Measurements from ENCODE around the gene ADPRH. TPM values are rescaled to one million over a fixed set of nuclear protein-coding genes. Genes with fewer than 3 reads are reported as not detected.
"Not testable (repeated sequence)": the region's sequence is repeated elsewhere in the genome, so short reads cannot be mapped to it uniquely, and the experiment has no call there.

ADPRH gene
- total RNA-seq = 12.2 TPM
- long read RNA-seq, transcript ADPRH-205 (4 exons, 1,501 nt) = minor isoform, 20 of 51 reads
- long read RNA-seq, transcript ADPRH-201 (5 exons, 3,439 nt) = major isoform, 21 of 51 reads
- long read RNA-seq, partial matches to known transcripts = 4 of 51 reads
- long read RNA-seq, other reads (novel, unspliced or antisense) = 5 of 51 reads

DNA sequence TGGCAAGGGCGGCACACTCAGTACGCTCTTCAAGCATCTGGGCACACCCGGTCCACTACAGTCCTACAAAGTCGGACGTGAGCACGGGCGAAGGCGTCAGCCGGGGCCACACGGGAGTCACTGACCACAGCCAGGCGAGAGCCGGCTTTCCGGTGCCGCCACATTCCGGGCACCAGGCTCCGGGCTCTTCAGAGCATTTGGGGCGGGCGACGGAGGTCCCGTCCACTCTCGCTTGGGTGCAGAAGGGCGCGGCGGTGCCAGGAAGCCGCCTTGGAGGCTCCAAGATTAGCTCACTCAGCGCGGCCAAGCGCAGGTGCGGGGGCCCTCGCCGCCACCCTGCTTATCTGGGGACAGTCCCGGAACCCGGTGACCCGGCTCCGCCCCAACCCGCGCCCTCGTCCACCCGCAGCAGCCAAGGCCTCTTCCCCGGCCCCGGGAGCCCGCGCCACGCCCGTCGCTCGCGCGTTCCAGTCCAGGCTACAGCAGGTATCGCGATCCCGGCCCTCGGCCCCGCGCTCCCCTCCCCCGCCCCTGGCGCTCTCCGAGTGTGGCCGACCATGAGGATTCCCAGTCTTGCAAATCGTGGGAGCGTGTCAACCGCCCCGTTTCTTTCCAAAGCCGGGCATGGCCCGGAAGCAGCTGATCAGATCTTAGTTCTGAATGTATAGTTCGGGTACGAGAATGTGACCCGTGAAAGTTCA is at the start of gene ADPRH:
Gene ADPRH (plus strand): TSS at position 127 of the 701 bp plus-strand sequence. CDS start 2,678 bp downstream, outside the sequence.
- DNase-seq (peak; percentile 91), ATAC-seq (ENCODE audit: poor library complexity) (peak; percentile 96)
- intact Hi-C loops (cut with DNase I) = no loop called here

DNA sequence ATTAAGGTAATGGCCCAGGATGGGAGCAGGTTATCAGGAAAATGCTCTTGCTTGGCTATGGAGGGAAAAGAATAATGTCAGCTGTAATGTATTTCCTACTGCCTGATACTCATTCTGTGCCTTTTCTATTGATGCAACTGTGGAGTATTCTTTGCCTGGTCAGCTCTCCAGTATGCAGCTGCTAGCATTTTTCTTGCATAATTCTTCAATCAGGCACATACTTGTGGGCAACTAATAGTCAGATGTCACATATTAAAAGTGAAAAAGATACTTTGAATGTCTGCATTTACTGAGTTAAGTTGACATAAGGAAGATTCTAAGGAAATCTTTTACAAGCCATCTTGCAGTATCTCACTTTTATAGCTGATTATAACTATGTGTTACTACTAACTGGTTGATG is 49.4 kb upstream of the ADPRH start:
- DNase-seq (no peak), ATAC-seq (ENCODE audit: poor library complexity) (no peak)
- intact Hi-C loops (cut with DNase I) = loop anchor here (10.0 kb wide), 1 partner anchor 155 kb away; no protein-coding TSS in a partner anchor

DNA sequence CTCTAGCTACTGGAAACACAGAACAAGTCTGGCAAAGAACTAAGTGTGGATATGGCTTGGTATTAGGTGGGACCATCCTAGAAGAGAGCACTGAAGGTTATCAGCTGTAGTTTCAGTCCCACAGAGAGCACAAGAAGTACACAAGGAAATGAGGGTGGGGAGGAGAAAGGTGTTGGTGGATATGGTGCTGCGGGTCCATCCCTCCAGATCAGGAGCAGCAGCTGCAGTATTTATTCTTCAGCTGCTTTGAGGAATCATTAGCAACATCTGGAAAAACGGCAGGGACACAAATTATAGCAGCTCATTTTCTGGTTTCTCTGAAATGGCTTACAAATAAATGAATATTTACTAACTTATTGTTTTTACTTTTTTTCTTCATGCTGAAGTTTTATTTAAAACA is 48.8 kb upstream of the ADPRH start:
- intact Hi-C loops (cut with DNase I) = no loop called here
- DNase-seq (no peak), ATAC-seq (ENCODE audit: poor library complexity) (no peak)

GRCh38 chr3:119531151-119531550 is 48.1 kb upstream of the ADPRH start:
- ATAC-seq (ENCODE audit: poor library complexity) (no peak), DNase-seq (no peak)
- intact Hi-C loops (cut with DNase I) = no loop called here

GRCh38 chr3:119534296-119534695 is 45.0 kb upstream of the ADPRH start:
- intact Hi-C loops (cut with DNase I) = no loop called here
- ATAC-seq (ENCODE audit: poor library complexity) = no peak
- DNase-seq = no peak

GRCh38 chr3:119536757-119537156 is 42.5 kb upstream of the ADPRH start:
- intact Hi-C loops (cut with DNase I) = no loop called here
- no peak for DNase-seq
- no peak for ATAC-seq (ENCODE audit: poor library complexity)

GRCh38 chr3:119538772-119539171 is 40.5 kb upstream of the ADPRH start:
- intact Hi-C loops (cut with DNase I) = no loop called here
- no peak for ATAC-seq (ENCODE audit: poor library complexity)

GRCh38 chr3:119541547-119541946 is 37.7 kb upstream of the ADPRH start:
- intact Hi-C loops (cut with DNase I) = no loop called here
- ATAC-seq (ENCODE audit: poor library complexity) (no peak), DNase-seq (no peak)

More at GRCh38 chr3:119538772-119539171, 40.5 kb upstream of the ADPRH start:
- DNase-seq = no peak

GRCh38 chr3:119542168-119542767 is 37.0 kb upstream of the ADPRH start:
- ATAC-seq (ENCODE audit: poor library complexity) = no peak
- DNase-seq = no peak
- intact Hi-C loops (cut with DNase I) = no loop called here

- DNase-seq = no peak
- no peak for ATAC-seq (ENCODE audit: poor library complexity)
Observed at GRCh38 chr3:119543147-119543546, 36.1 kb upstream of the ADPRH start.

GRCh38 chr3:119547227-119547626 is 32.1 kb upstream of the ADPRH start:
- no peak for ATAC-seq (ENCODE audit: poor library complexity)
- no peak for DNase-seq
- intact Hi-C loops (cut with DNase I) = no loop called here

More at GRCh38 chr3:119543147-119543546, 36.1 kb upstream of the ADPRH start:
- intact Hi-C loops (cut with DNase I) = no loop called here

GRCh38 chr3:119548341-119548740 is 31.0 kb upstream of the ADPRH start:
- no peak for ATAC-seq (ENCODE audit: poor library complexity)
- intact Hi-C loops (cut with DNase I) = no loop called here
- no peak for DNase-seq

DNA sequence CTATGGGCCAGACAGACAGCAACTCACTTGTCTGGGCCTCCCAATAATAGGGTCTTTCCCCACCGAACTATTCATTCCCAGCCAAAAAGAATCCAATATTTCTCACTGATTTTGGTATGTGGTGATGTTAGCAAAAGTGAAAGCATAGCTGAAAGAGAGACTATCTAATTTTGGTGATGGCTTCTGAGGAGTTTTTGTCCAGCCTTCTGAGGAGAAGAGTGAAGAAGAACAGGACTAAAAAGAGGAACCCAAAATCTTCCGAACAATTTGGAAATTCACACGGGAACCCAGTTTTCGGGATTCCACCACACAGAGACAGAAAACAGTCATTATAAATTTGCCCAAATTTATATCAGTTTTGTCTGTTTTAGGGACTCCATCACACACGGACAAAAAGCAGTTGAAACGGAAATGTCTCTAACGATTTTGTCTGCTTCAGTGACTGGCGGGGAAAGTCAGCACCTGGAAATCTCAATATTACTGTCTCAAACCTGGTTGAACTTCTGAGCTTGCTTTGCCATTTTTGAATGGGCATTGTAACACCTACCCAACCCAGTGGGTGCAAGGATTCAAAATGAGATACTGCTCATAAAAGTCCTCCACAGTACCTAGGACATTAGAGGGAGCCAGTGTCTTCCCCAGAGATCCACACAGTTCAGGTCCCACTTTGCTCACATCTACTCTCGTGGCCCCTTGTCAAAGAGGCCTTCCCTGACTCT is 28.9 kb upstream of the ADPRH start:
- DNase-seq = no peak
- no peak for ATAC-seq (ENCODE audit: poor library complexity)
- intact Hi-C loops (cut with DNase I) = no loop called here

- intact Hi-C loops (cut with DNase I) = no loop called here
- ATAC-seq (ENCODE audit: poor library complexity) (no peak), DNase-seq (no peak)
Observed at GRCh38 chr3:119551598-119551997, 27.7 kb upstream of the ADPRH start.

DNA sequence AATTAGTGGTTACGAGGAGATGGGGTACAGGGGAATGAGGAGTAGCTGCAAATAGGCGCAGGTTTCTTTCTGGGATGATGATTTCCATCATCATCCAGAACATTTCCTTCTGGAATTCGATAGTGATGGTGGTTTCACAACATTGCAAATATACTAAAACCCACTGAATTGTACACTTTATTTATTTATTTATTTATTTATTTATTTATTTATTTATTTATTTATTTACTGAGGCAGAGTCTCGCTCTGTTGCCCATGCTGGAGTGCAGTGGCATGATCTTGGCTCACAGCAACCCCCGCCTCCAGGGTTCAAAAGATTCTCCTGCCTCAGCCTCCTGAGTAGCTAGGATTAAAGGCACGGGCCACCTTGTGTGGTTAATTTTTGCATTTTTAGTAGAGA is 26.4 kb upstream of the ADPRH start:
- intact Hi-C loops (cut with DNase I); ATAC-seq (ENCODE audit: poor library complexity); DNase-seq: not testable (repeated sequence)

- intact Hi-C loops (cut with DNase I) = no loop called here
- no peak for ATAC-seq (ENCODE audit: poor library complexity)
- DNase-seq = no peak
Observed at GRCh38 chr3:119553823-119554415, 25.4 kb upstream of the ADPRH start.

DNA sequence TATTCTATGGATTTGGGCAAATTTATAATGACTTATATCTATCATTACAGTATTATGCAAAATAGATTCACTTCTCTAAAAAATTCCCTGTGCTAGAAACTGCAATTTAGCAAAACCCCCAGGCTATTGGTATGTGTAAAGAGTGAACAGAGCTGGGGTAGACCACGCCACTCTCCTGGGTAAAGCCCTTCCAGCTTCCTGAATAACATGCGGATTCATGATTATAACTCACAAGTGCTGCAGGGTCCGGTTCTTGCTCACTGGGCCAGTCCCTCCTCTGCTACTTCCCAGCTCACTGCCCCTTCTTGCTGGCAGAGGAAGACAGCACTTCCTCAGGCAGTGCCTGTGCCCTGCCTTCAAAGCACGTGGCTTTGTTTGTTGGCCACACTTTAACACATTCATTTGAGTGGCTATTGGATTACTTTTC is 24.0 kb upstream of the ADPRH start:
- intact Hi-C loops (cut with DNase I) = no loop called here
- DNase-seq (no peak), ATAC-seq (ENCODE audit: poor library complexity) (no peak)

DNA sequence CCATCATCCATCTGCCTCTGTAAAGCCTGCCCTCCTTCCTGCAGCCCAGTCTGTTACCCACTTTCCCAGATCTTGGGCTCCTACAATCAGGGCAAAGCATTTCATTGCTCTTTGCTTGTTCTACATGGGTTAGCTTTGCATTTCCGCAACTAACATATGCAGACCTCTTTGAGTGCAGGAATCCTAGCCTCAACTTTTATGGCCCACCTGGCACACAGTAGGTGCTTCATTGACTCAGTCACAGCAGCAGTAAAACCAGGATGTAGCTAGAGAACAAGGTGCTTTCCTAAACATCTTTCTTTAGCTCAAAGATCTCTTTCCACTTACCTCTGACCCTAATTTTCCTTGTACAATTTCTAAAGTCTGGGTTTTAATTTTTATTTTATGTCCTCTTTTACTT is 23.4 kb upstream of the ADPRH start:
- DNase-seq (no peak), ATAC-seq (ENCODE audit: poor library complexity) (no peak)
- intact Hi-C loops (cut with DNase I) = no loop called here

Measured in Right ventricle myocardium superior (tissue), 1 donor.